GM23338 (cell line): ENCODE results near the gene MRPL18. TPM values are rescaled to one million over a fixed set of nuclear protein-coding genes. Genes with fewer than 3 reads are reported as not detected.

ENCODE experiments used
- ATAC-seq: fragments of 200-7000 bp; cut with Tn5 transposase; 3 replicates; pipeline ENCODE4 v1.9.1; 2020
- DNase-seq: peaks from one replicate; pipeline ENCODE4 v3.0.0-alpha.2; 2015; ENCODE audit warnings: low spot score
- H2AFZ ChIP-seq: fragments of 200-600 bp; sonication (generic); 2 replicates; pipeline ENCODE4 v1.8.0; 2016; ENCODE audit warnings: antibody characterized with exemption, mild to moderate bottlenecking, moderate library complexity
- H3F3A ChIP-seq: fragments of 200-600 bp; sonication (generic); replicated peaks from 2 replicates; pipeline ENCODE4 v1.8.0; 2017; ENCODE audit warnings: antibody characterized with exemption, mixed run types, low read depth
- H3K27ac ChIP-seq: fragments of 200-600 bp; sonication (generic); 2 replicates; pipeline ENCODE4 v1.6.1; 2016; ENCODE audit warnings: low read depth
- H3K27me3 ChIP-seq: fragments of 200-600 bp; sonication (generic); 2 replicates; pipeline ENCODE4 v1.8.0; 2016; ENCODE audit warnings: mild to moderate bottlenecking, mixed run types, moderate library complexity; ENCODE audit not compliant: insufficient read depth
- H3K36me3 ChIP-seq: fragments of 200-600 bp; sonication (generic); 2 replicates; pipeline ENCODE4 v1.8.0; 2016; ENCODE audit warnings: mild to moderate bottlenecking; ENCODE audit not compliant: insufficient read depth
- H3K4me1 ChIP-seq: fragments of 200-600 bp; sonication (generic); 2 replicates; pipeline ENCODE4 v1.8.0; 2016; ENCODE audit warnings: mild to moderate bottlenecking, moderate library complexity; ENCODE audit not compliant: insufficient read depth
- H3K4me2 ChIP-seq: fragments of 200-600 bp; sonication (generic); 2 replicates; pipeline ENCODE4 v1.7.1; 2017; ENCODE audit warnings: mixed run types
- H3K4me3 ChIP-seq: fragments of 200-600 bp; sonication (generic); 2 replicates; pipeline ENCODE4 v1.6.1; 2016; ENCODE audit warnings: mixed run types
- H3K79me2 ChIP-seq: fragments of 200-600 bp; sonication (generic); replicated peaks from 2 replicates; pipeline ENCODE4 v1.8.0; 2017; ENCODE audit warnings: mild to moderate bottlenecking; ENCODE audit not compliant: insufficient read depth
- H3K9me2 ChIP-seq: fragments of 200-600 bp; sonication (generic); 2 replicates; pipeline ENCODE4 v1.8.0; 2017; ENCODE audit not compliant: insufficient read depth
- H4K20me1 ChIP-seq: fragments of 200-600 bp; sonication (generic); replicated peaks from 2 replicates; pipeline ENCODE4 v1.8.0; 2017; ENCODE audit warnings: mild to moderate bottlenecking; ENCODE audit not compliant: insufficient read depth
- H3K27ac Mint-ChIP-seq: 2 replicates; pipeline ENCODE4 v1.8.0; 2020; ENCODE audit warnings: inconsistent platforms, mild to moderate bottlenecking, moderate library complexity, mixed read lengths
- H3K27me3 Mint-ChIP-seq: 3 replicates; pipeline ENCODE4 v1.8.0; 2022; ENCODE audit warnings: low read depth, mild to moderate bottlenecking, moderate library complexity, mixed read lengths, inconsistent platforms; ENCODE audit not compliant: insufficient read depth, poor library complexity
- H3K36me3 Mint-ChIP-seq: 3 replicates; pipeline ENCODE4 v1.8.0; 2021; ENCODE audit warnings: low read depth, mild to moderate bottlenecking, inconsistent platforms, moderate library complexity, mixed read lengths
- H3K4me1 Mint-ChIP-seq: 3 replicates; pipeline ENCODE4 v1.8.0; 2020; ENCODE audit warnings: mild to moderate bottlenecking, inconsistent platforms, mixed read lengths
- H3K4me3 Mint-ChIP-seq: 3 replicates; pipeline ENCODE4 v1.8.0; 2021; ENCODE audit warnings: moderate library complexity, mild to moderate bottlenecking, inconsistent platforms, mixed read lengths
- H3K9me3 Mint-ChIP-seq: 3 replicates; pipeline ENCODE4 v1.8.0; 2020; ENCODE audit warnings: moderate library complexity, mild to moderate bottlenecking, inconsistent platforms, mixed read lengths
- CREB1 ChIP-seq: fragments of 250-450 bp; sonication (Bioruptor Pico); IDR thresholded peaks from 2 replicates; pipeline ENCODE4 v1.5.0; 2020; ENCODE audit warnings: low read depth, mild to moderate bottlenecking, moderate library complexity
- ETS1 ChIP-seq: IDR thresholded peaks from 2 replicates; pipeline ENCODE4 v1.6.1; 2016; ENCODE audit warnings: antibody characterized with exemption
- EZH2 ChIP-seq: fragments of 200-600 bp; sonication (generic); IDR thresholded peaks from one replicate; pipeline ENCODE4 v1.8.0; 2017; ENCODE audit warnings: antibody characterized with exemption, mild to moderate bottlenecking, low read depth; ENCODE audit not compliant: unreplicated experiment
- EZH2phosphoT487 ChIP-seq: fragments of 200-600 bp; sonication (generic); IDR thresholded peaks from one replicate; pipeline ENCODE4 v1.8.1; 2018; ENCODE audit warnings: antibody characterized with exemption; ENCODE audit not compliant: unreplicated experiment
- JUNB ChIP-seq: IDR thresholded peaks from one replicate; pipeline ENCODE4 v1.6.1; 2016; ENCODE audit warnings: antibody characterized with exemption; ENCODE audit not compliant: unreplicated experiment
- NANOG ChIP-seq: IDR thresholded peaks from 2 replicates; pipeline ENCODE4 v1.6.1; 2016; ENCODE audit warnings: antibody characterized with exemption, borderline replicate concordance
- POLR2AphosphoS5 ChIP-seq: IDR thresholded peaks from 2 replicates; pipeline ENCODE4 v1.6.1; 2016; ENCODE audit warnings: antibody characterized with exemption, low read depth
- REST ChIP-seq: IDR thresholded peaks from one replicate; pipeline ENCODE4 v1.6.1; 2018; ENCODE audit warnings: antibody characterized with exemption; ENCODE audit not compliant: unreplicated experiment
- STAT1 ChIP-seq: IDR thresholded peaks from one replicate; pipeline ENCODE4 v1.6.1; 2016; ENCODE audit warnings: antibody characterized with exemption; ENCODE audit not compliant: unreplicated experiment
- ZNF114 ChIP-seq: fragments of 250-450 bp; sonication (Bioruptor Pico); IDR thresholded peaks from 2 replicates; pipeline ENCODE4 v1.5.0; 2020; ENCODE audit warnings: mild to moderate bottlenecking, moderate library complexity
- ZNF331 ChIP-seq: fragments of 250-450 bp; sonication (Bioruptor Pico); IDR thresholded peaks from 2 replicates; pipeline ENCODE4 v1.5.0; 2020; ENCODE audit warnings: low read depth, mild to moderate bottlenecking, moderate library complexity
- ZNF462 ChIP-seq: fragments of 250-450 bp; sonication (Bioruptor Pico); IDR thresholded peaks from 2 replicates; pipeline ENCODE4 v1.5.0; 2020; ENCODE audit warnings: mild to moderate bottlenecking, moderate library complexity
- polyA plus RNA-seq: library from polyadenylated mRNA; unstranded; fragments of >200 nt; fragmentation: Nextera tagmentation; extraction: Ambion mirVana; gene quantifications from 2 replicates; pipeline ENCODE4 v1.2.1, GENCODE V29; 2016
- total RNA-seq: library from RNA; depleted of rRNA; stranded (reverse); fragments of >200 nt; shearing (Covaris generic); gene quantifications from 2 replicates; pipeline ENCODE4 v1.2.3, GENCODE V29; 2014
- TF ChIP-seq, protein P1 (sequence below), 2 experiments: fragments of 200-600 bp in 1 of 2; sonication (generic) in 1 of 2; conservative IDR thresholded peaks; 2 replicates each; pipeline versions ENCODE4 v1.5.1 to v1.6.1; 2016 to 2017; ENCODE audit warnings: antibody characterized with exemption in 2 of 2, low read depth in 2 of 2, mild to moderate bottlenecking in 2 of 2, moderate library complexity in 1 of 2

MRPL18 gene
- total and polyA plus RNA-seq, 2 experiments from 2014 or later: 91.4 to 228 TPM

GRCh38 chr6:159769470-159769869 lies 20.8 kb upstream of the MRPL18 start:
- no peak for TF ChIP-seq JUNB
- no peak for TF ChIP-seq REST
- TF ChIP-seq ZNF114: no peak
- TF ChIP-seq POLR2AphosphoS5: no peak
- TF ChIP-seq, protein P1, sequence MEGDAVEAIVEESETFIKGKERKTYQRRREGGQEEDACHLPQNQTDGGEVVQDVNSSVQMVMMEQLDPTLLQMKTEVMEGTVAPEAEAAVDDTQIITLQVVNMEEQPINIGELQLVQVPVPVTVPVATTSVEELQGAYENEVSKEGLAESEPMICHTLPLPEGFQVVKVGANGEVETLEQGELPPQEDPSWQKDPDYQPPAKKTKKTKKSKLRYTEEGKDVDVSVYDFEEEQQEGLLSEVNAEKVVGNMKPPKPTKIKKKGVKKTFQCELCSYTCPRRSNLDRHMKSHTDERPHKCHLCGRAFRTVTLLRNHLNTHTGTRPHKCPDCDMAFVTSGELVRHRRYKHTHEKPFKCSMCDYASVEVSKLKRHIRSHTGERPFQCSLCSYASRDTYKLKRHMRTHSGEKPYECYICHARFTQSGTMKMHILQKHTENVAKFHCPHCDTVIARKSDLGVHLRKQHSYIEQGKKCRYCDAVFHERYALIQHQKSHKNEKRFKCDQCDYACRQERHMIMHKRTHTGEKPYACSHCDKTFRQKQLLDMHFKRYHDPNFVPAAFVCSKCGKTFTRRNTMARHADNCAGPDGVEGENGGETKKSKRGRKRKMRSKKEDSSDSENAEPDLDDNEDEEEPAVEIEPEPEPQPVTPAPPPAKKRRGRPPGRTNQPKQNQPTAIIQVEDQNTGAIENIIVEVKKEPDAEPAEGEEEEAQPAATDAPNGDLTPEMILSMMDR (conservative IDR thresholded peaks at IDR 0.05; ENCODE audit: low read depth in 2 of 2): no peak
- no peak for TF ChIP-seq EZH2phosphoT487
- TF ChIP-seq EZH2: no peak
- no peak for TF ChIP-seq ETS1
- no peak for TF ChIP-seq ZNF331 (CRISPR knock-in tag)
- TF ChIP-seq CREB1 (CRISPR knock-in tag): no peak
- no peak for TF ChIP-seq NANOG
- TF ChIP-seq ZNF462: no peak
- TF ChIP-seq STAT1: no peak
- peaks cover 95% of the 10 kb centered on the region for H3K36me3 Mint-ChIP-seq
- peaks cover 5% of the 10 kb centered on the region; the same call in 2 of the 3 replicates for H3K4me1 Mint-ChIP-seq
- no peaks in the 10 kb centered on the region for H3K27me3 Mint-ChIP-seq
- peaks cover 6% of the 10 kb centered on the region; the same call in 1 of the 3 replicates for H3K9me3 Mint-ChIP-seq
- no peak overlapping the region for H3K27ac Mint-ChIP-seq
- DNase-seq (no peak), ATAC-seq (no peak)
- H3K79me2 ChIP-seq: peaks cover 32% of the 10 kb centered on the region
- no peaks in the 10 kb centered on the region for H3K4me1 ChIP-seq
- no peak overlapping the region for H3K4me2 ChIP-seq
- H3K9me2 ChIP-seq: no peaks in the 10 kb centered on the region
- H3K36me3 ChIP-seq: peaks cover 87% of the 10 kb centered on the region
- no peaks in the 10 kb centered on the region for H3K27me3 ChIP-seq
- H3K4me3 Mint-ChIP-seq: no peak overlapping the region
- H3K27ac ChIP-seq: no peak overlapping the region
- H2AFZ ChIP-seq: no peak overlapping the region
- peaks cover 26% of the 10 kb centered on the region for H4K20me1 ChIP-seq
- no peak overlapping the region for H3K4me3 ChIP-seq
- H3F3A ChIP-seq: peaks cover 9% of the 10 kb centered on the region
